GM12865 (cell line): ENCODE data around the gene TMED1.

Experiments
- DNase-seq: peaks from one replicate; pipeline ENCODE4 v3.0.0; 2010; ENCODE audit warnings: low read depth
- H3K4me3 ChIP-seq: 2 replicates; pipeline ENCODE4 v1.5.1; 2011; ENCODE audit warnings: mild to moderate bottlenecking, low read depth, low read length, control low read depth
- TF ChIP-seq, protein P1 (sequence below): IDR thresholded peaks from 2 replicates; pipeline ENCODE4 v1.5.1; 2011; ENCODE audit warnings: low read length, control low read depth, low read depth, inconsistent platforms; ENCODE audit not compliant: insufficient read depth; ENCODE audit errors: missing control alignments

TMED1 gene

DNA sequence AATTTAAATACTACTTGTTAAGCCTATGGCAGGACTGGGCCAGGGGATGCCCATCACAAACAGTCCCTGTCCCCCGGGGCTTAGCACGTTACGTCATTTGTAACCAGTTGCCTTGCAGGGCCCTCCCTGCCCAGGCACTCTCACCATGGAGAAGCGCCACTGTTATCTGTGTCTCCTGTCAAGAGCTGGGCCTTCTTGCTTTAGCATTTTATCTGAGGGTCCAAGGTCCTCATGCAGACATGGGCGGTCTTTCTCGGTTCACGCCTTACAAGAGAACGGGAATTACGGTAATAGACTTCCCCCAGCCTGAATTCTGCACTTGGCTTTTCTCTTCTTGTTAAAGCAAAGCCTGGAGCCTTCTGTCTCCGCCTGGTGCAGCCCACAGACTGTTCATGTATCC is 46.1 kb downstream of the TMED1 start:
- H3K4me3 ChIP-seq: no peak overlapping the region
- TF ChIP-seq, protein P1, sequence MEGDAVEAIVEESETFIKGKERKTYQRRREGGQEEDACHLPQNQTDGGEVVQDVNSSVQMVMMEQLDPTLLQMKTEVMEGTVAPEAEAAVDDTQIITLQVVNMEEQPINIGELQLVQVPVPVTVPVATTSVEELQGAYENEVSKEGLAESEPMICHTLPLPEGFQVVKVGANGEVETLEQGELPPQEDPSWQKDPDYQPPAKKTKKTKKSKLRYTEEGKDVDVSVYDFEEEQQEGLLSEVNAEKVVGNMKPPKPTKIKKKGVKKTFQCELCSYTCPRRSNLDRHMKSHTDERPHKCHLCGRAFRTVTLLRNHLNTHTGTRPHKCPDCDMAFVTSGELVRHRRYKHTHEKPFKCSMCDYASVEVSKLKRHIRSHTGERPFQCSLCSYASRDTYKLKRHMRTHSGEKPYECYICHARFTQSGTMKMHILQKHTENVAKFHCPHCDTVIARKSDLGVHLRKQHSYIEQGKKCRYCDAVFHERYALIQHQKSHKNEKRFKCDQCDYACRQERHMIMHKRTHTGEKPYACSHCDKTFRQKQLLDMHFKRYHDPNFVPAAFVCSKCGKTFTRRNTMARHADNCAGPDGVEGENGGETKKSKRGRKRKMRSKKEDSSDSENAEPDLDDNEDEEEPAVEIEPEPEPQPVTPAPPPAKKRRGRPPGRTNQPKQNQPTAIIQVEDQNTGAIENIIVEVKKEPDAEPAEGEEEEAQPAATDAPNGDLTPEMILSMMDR: no peak
- DNase-seq: no peak

DNA sequence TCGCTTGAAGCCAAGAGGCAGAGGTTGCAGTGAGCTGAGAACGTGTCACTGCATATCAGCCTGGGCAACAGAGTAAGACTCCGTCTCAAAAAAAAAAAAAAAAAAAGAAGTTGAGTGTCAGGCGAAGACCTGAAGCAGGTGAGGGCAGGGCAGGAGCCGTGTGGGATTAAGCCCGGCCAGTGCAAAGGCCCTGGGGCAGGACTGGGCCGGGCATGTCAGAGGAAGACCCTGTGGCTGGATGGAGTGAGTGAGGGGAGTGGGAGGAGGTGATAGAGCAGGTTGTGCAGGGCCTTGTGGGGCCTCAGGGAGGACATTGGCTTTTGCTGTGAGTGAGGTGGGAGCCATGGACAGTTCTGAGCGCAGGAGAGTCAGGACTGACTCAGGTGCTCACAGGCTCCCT is 47.9 kb downstream of the TMED1 start:
- no peak overlapping the region for H3K4me3 ChIP-seq
- no peak for DNase-seq
- TF ChIP-seq, protein P1: no peak

- no peak overlapping the region for H3K4me3 ChIP-seq
- no peak for DNase-seq
- TF ChIP-seq, protein P1: no peak
These were observed 51.8 kb downstream of the TMED1 start for GRCh38 chr19:10784257-10784656.

DNA sequence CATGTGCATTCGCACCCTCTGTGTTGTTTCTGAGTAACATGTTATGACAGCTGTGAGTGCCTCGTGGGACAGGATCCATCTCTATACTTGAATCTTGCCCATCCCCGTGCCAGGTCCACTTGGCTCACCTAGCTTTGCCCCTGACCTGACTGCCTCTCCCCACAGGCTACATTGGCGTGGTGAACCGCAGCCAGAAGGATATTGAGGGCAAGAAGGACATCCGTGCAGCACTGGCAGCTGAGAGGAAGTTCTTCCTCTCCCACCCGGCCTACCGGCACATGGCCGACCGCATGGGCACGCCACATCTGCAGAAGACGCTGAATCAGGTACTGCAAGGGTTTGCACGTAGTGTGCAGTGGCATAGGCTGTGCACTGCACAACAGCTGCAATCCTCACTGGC is 53.2 kb downstream of the TMED1 start:
- no peak for DNase-seq
- no peak overlapping the region for H3K4me3 ChIP-seq
- TF ChIP-seq, protein P1: no peak
